SK-N-SH treated with all-trans-retinoic acid at 6 μM for 48 hours (cell line): ENCODE measurements around the gene HJV.

Source experiments
- ATAC-seq: fragments of 200-7000 bp; cut with Tn5 transposase; 3 replicates; pipeline ENCODE4 v1.9.1; 2020; ENCODE audit warnings: mild to moderate bottlenecking, moderate library complexity
- ARNTL ChIP-seq: fragments of 450-650 bp; formaldehyde crosslinking; IDR thresholded peaks from 2 replicates; pipeline ENCODE4 v1.5.0; 2020; ENCODE audit warnings: low read depth, mild to moderate bottlenecking, moderate library complexity, borderline replicate concordance
- BACH2 ChIP-seq: fragments of 250-450 bp; sonication (Bioruptor Pico); IDR thresholded peaks from 2 replicates; pipeline ENCODE4 v1.9.0; 2021; ENCODE audit warnings: mild to moderate bottlenecking, borderline replicate concordance
- CREB5 ChIP-seq: fragments of 250-450 bp; sonication (Bioruptor Pico); IDR thresholded peaks from 2 replicates; pipeline ENCODE4 v1.5.1; 2020; ENCODE audit warnings: low read depth, mild to moderate bottlenecking, moderate library complexity
- CSDC2 ChIP-seq: fragments of 250-450 bp; sonication (Bioruptor Pico); IDR thresholded peaks from 2 replicates; pipeline ENCODE4 v1.5.0; 2020; ENCODE audit warnings: mild to moderate bottlenecking, moderate library complexity
- ESRRG ChIP-seq: fragments of 250-450 bp; sonication (Bioruptor Pico); IDR thresholded peaks from 2 replicates; pipeline ENCODE4 v1.6.1; 2021; ENCODE audit warnings: mild to moderate bottlenecking
- GLIS3 ChIP-seq: fragments of 250-450 bp; sonication (Bioruptor Pico); IDR thresholded peaks from 2 replicates; pipeline ENCODE4 v1.5.0; 2020; ENCODE audit warnings: mild to moderate bottlenecking, moderate library complexity
- ISL1 ChIP-seq: fragments of 250-450 bp; sonication (Bioruptor Pico); IDR thresholded peaks from 2 replicates; pipeline ENCODE4 v2.1.2; 2022; ENCODE audit warnings: mild to moderate bottlenecking, moderate library complexity
- OSR1 ChIP-seq: fragments of 250-450 bp; sonication (Bioruptor Pico); IDR thresholded peaks from 2 replicates; pipeline ENCODE4 v1.8.0; 2022; ENCODE audit warnings: moderate library complexity, mild to moderate bottlenecking, inconsistent platforms
- PATZ1 ChIP-seq: fragments of 250-450 bp; sonication (Bioruptor Pico); IDR thresholded peaks from 2 replicates; pipeline ENCODE4 v1.8.0; 2020; ENCODE audit warnings: mild to moderate bottlenecking, moderate library complexity, borderline replicate concordance
- POU6F1 ChIP-seq: fragments of 250-450 bp; sonication (Bioruptor Pico); IDR thresholded peaks from 2 replicates; pipeline ENCODE4 v1.8.0; 2021; ENCODE audit warnings: low read depth, mild to moderate bottlenecking, moderate library complexity, borderline replicate concordance
- PPARA ChIP-seq: fragments of 250-450 bp; sonication (Bioruptor Pico); IDR thresholded peaks from 2 replicates; pipeline ENCODE4 v1.5.0; 2020; ENCODE audit warnings: mild to moderate bottlenecking, borderline replicate concordance
- RARB ChIP-seq: fragments of 250-450 bp; sonication (Bioruptor Pico); IDR thresholded peaks from 2 replicates; pipeline ENCODE4 v1.8.0; 2021; ENCODE audit warnings: mild to moderate bottlenecking, moderate library complexity
- SNAI2 ChIP-seq: fragments of 250-450 bp; sonication (Bioruptor Pico); IDR thresholded peaks from 2 replicates; pipeline ENCODE4 v1.5.0; 2020; ENCODE audit warnings: mild to moderate bottlenecking, moderate library complexity
- TCF4 ChIP-seq: fragments of 250-450 bp; sonication (Bioruptor Pico); IDR thresholded peaks from 2 replicates; pipeline ENCODE4 v1.8.0; 2021; ENCODE audit warnings: mild to moderate bottlenecking, moderate library complexity, borderline replicate concordance
- TOX ChIP-seq: fragments of 250-450 bp; sonication (Bioruptor Pico); IDR thresholded peaks from 2 replicates; pipeline ENCODE4 v1.8.0; 2021; ENCODE audit warnings: mild to moderate bottlenecking, moderate library complexity, borderline replicate concordance
- TSHZ2 ChIP-seq: fragments of 250-450 bp; sonication (Bioruptor Pico); IDR thresholded peaks from 2 replicates; pipeline ENCODE4 v1.5.0; 2020; ENCODE audit warnings: mild to moderate bottlenecking, moderate library complexity
- ZC3H10 ChIP-seq: fragments of 250-450 bp; sonication (Bioruptor Pico); IDR thresholded peaks from 2 replicates; pipeline ENCODE4 v1.5.1; 2021; ENCODE audit warnings: mild to moderate bottlenecking, moderate library complexity
- ZFP3 ChIP-seq: fragments of 250-450 bp; sonication (Bioruptor Pico); IDR thresholded peaks from 2 replicates; pipeline ENCODE4 v1.5.0; 2020; ENCODE audit warnings: mild to moderate bottlenecking, moderate library complexity
- ZFP30 ChIP-seq: fragments of 450-650 bp; formaldehyde crosslinking; IDR thresholded peaks from 2 replicates; pipeline ENCODE4 v1.5.0; 2022; ENCODE audit warnings: mild to moderate bottlenecking, moderate library complexity
- ZNF565 ChIP-seq: fragments of 450-650 bp; formaldehyde crosslinking; conservative IDR thresholded peaks from 2 replicates; pipeline ENCODE4 v1.5.0; 2020; ENCODE audit warnings: low read depth, mild to moderate bottlenecking, moderate library complexity
- ZNF70 ChIP-seq: fragments of 450-650 bp; formaldehyde crosslinking; IDR thresholded peaks from 2 replicates; pipeline ENCODE4 v1.5.0; 2020; ENCODE audit warnings: mild to moderate bottlenecking, moderate library complexity
- ZNF8 ChIP-seq: fragments of 450-650 bp; formaldehyde crosslinking; IDR thresholded peaks from 2 replicates; pipeline ENCODE4 v1.5.0; 2020; ENCODE audit warnings: mild to moderate bottlenecking, moderate library complexity
- TF ChIP-seq, protein P1 (sequence below): fragments of 250-450 bp; sonication (Bioruptor Pico); IDR thresholded peaks from 2 replicates; pipeline ENCODE4 v1.5.1; 2021; ENCODE audit warnings: mild to moderate bottlenecking, moderate library complexity

Gene HJV

GRCh38 chr1:145988773-145989172 lies 32.8 kb downstream of the HJV start (continued):
- TF ChIP-seq TSHZ2 (CRISPR knock-in tag) (no peak), BACH2 (CRISPR knock-in tag) (no peak), RARB (CRISPR knock-in tag) (no peak)
- TF ChIP-seq, all 23 proteins: peak for 0

- ATAC-seq, result no peak
- no peak for TF ChIP-seq PPARA
- TF ChIP-seq ARNTL, result no peak
- no peak for TF ChIP-seq ZFP3 (CRISPR knock-in tag)
- TF ChIP-seq ZFP30 (CRISPR knock-in tag), result no peak
- TF ChIP-seq, protein P1, sequence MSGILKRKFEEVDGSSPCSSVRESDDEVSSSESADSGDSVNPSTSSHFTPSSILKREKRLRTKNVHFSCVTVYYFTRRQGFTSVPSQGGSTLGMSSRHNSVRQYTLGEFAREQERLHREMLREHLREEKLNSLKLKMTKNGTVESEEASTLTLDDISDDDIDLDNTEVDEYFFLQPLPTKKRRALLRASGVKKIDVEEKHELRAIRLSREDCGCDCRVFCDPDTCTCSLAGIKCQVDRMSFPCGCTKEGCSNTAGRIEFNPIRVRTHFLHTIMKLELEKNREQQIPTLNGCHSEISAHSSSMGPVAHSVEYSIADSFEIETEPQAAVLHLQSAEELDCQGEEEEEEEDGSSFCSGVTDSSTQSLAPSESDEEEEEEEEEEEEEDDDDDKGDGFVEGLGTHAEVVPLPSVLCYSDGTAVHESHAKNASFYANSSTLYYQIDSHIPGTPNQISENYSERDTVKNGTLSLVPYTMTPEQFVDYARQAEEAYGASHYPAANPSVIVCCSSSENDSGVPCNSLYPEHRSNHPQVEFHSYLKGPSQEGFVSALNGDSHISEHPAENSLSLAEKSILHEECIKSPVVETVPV (CRISPR knock-in tag), result no peak
- TF ChIP-seq ZC3H10 (CRISPR knock-in tag), result no peak
- no peak for TF ChIP-seq GLIS3 (CRISPR knock-in tag)
- no peak for TF ChIP-seq RARB (CRISPR knock-in tag)
- no peak for TF ChIP-seq BACH2 (CRISPR knock-in tag)
- no peak for TF ChIP-seq CSDC2 (CRISPR knock-in tag)
- no peak for TF ChIP-seq ZNF565 (CRISPR knock-in tag)
- TF ChIP-seq PATZ1 (CRISPR knock-in tag), result no peak
- TF ChIP-seq TOX (CRISPR knock-in tag), result no peak
- no peak for TF ChIP-seq OSR1 (CRISPR knock-in tag)
- no peak for TF ChIP-seq POU6F1 (CRISPR knock-in tag)
- TF ChIP-seq SNAI2 (CRISPR knock-in tag), result no peak
Measured at GRCh38 chr1:145987926-145988325, 33.6 kb downstream of the HJV start.

DNA sequence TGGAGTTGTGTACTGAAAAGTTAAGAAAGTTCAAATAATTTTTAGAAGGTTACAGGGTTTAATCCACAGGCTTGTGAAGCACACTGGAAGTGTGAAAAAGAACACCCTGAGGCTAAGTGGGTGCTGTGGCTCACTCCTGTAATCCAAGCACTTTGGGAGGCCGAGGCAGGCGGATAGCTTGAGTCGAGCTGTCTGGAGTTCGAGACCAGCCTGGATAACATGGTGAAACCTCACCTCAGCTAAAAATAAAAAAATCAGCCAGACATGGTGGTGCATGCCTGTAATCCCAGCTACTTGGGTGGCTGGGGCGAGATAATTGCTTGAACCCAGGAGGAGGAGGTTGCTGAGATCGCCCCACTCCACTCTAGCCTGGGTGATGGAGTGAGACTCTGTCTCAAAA lies 35.0 kb downstream of the HJV start:
- ATAC-seq, result no peak
- TF ChIP-seq ISL1 (no peak), TSHZ2 (CRISPR knock-in tag) (no peak), PATZ1 (CRISPR knock-in tag) (no peak), CREB5 (CRISPR knock-in tag) (no peak), OSR1 (CRISPR knock-in tag) (no peak), ZNF565 (CRISPR knock-in tag) (no peak), ZFP3 (CRISPR knock-in tag) (no peak), BACH2 (CRISPR knock-in tag) (no peak), ZFP30 (CRISPR knock-in tag) (no peak), TCF4 (CRISPR knock-in tag) (no peak), RARB (CRISPR knock-in tag) (no peak), ZNF70 (CRISPR knock-in tag) (no peak), TOX (CRISPR knock-in tag) (no peak), ZNF8 (CRISPR knock-in tag) (no peak), ESRRG (CRISPR knock-in tag) (no peak)
